Measurements from ENCODE around the gene OSBPL5. TPM values are rescaled to one million over a fixed set of nuclear protein-coding genes. Genes with fewer than 3 reads are reported as not detected.

OSBPL5 gene
- total RNA-seq, 4 donors from 2014 or later = 43.4 to 75.2 (median 56.8) TPM

DNA sequence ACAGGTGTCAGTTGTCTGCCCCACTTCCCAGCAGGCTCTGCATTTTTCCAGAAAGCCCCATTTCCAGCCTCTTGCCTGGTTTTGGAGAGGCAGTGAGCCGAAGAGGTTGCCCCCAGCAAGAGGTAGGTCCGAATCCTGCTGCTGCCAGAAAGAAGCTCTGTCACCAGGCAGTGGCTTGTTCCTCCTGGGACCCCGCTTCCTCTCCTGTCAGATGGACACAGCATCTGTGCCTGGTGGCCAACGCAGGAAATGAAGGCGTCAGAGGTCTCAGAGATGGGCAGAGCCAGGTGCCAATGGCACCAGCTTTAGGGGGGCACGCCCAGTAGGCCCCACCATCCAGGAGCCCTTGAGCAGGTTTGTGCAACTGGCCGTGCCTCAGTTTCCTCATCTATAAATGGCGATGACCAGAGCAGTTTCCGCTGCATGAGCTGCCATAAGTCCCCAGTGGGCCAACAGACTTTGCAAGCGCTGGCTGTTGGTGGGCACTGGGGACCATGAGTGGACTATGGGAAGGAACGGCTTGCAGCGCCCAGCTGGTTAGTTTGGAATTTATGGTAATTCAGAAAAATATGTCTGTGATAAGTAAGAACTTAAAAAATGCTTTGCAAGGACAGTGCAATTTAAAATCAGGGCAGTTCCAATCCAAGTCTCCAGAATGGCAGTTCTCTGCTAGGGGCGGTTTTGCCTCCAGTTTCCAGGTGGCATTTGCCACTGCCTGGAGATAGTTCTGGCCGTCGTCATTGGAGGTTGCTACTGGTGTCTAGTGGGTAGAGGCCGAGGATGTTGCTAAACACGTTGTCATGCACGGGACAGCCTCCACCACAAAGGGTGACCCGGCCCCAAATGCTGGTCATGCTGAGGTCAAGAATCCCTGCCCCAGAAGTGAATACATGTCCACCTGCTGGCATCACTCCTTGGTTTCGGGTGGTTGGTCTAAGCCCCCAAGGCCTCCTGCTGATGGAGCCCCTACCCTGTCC lies 2.3 kb upstream of the OSBPL5 start:
- Histone ChIP-seq H3K4me3 (no peak overlapping the region), H3K27me3 (no peaks in the 10 kb centered on the region), H3K4me1 (peaks cover 57% of the 10 kb centered on the region), H3K9me3 (no peaks in the 10 kb centered on the region), H3K27ac (no peak overlapping the region), H3K36me3 (no peaks in the 10 kb centered on the region)
- TF ChIP-seq EP300 (IDR thresholded peaks at IDR 0.05) = no peak
- TF ChIP-seq CTCF (IDR thresholded peaks at IDR 0.05) = no peak
- TF ChIP-seq POLR2AphosphoS5 (IDR thresholded peaks at IDR 0.05) = no peak
- no peak for TF ChIP-seq POLR2A (IDR thresholded peaks at IDR 0.05)
- DNase-seq (ENCODE audit: low spot score in 2 of 2) = no peak
- 77% methylated on average over 20 of the region's 20 CpGs for WGBS

GRCh38 chr11:3166268-3167142 lies 1.4 kb upstream of the OSBPL5 start:
- DNase-seq (ENCODE audit: low spot score in 2 of 2) = peak in 1 of 2 donors; percentile 55
- H3K4me1 ChIP-seq = peaks cover 67% of the 10 kb centered on the region

GRCh38 chr11:3165916-3166267 lies 782 bp upstream of the OSBPL5 start:
- peak overlapping the region; percentile 87 for H3K4me3 ChIP-seq
- H3K27ac ChIP-seq = no peak overlapping the region
- H3K4me1 ChIP-seq = peaks cover 73% of the 10 kb centered on the region
- peak in 1 of 2 donors; percentile 62 for DNase-seq (ENCODE audit: low spot score in 2 of 2)
- 78% methylated on average over 4 of the region's 5 CpGs for WGBS
- TF ChIP-seq EP300 (IDR thresholded peaks at IDR 0.05) (no peak), POLR2A (IDR thresholded peaks at IDR 0.05) (no peak), POLR2AphosphoS5 (IDR thresholded peaks at IDR 0.05) (no peak), CTCF (IDR thresholded peaks at IDR 0.05) (no peak)
- no peaks in the 10 kb centered on the region for H3K36me3 ChIP-seq
- H3K9me3 ChIP-seq = no peaks in the 10 kb centered on the region
- no peaks in the 10 kb centered on the region for H3K27me3 ChIP-seq

More at GRCh38 chr11:3166268-3167142, 1.4 kb upstream of the OSBPL5 start:
- H3K4me3 ChIP-seq = no peak overlapping the region
- no peak overlapping the region for H3K27ac ChIP-seq
- TF ChIP-seq CTCF (IDR thresholded peaks at IDR 0.05) = no peak
- TF ChIP-seq POLR2AphosphoS5 (IDR thresholded peaks at IDR 0.05) = no peak
- no peak for TF ChIP-seq POLR2A (IDR thresholded peaks at IDR 0.05)
- TF ChIP-seq EP300 (IDR thresholded peaks at IDR 0.05) = no peak
- WGBS = 76% methylated on average over 12 of the region's 25 CpGs
- H3K36me3 ChIP-seq = no peaks in the 10 kb centered on the region
- no peaks in the 10 kb centered on the region for H3K27me3 ChIP-seq
- no peaks in the 10 kb centered on the region for H3K9me3 ChIP-seq

DNA sequence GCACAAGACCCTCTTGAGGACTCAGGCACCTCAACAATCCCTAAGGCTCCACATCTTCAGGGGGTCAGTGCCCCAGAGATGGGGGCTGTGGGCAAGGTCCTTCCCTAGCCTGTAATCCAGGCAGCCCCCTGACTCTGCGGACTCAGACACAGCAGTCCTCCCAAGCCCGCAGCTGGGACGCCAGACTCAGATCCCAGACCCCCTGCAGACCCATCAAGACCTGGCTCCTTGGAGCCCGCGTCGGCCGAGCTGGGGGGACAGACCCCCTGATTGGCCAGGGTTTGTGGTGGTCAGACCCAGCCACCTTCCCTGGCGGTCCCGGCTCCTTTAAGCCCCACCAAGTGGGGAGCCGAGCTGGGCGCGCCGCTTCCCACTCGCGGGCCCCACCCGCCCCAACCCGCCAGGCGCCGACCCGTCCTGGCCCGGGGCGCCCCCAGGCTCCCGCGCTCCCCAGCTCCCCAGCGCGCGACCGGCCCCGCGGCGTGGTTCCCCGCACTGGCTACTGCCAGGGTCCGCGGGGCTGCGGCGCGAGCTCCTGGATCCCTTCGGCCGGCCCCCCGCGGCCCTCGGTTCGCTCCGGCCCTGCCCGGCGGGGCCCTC lies 458 bp downstream of the OSBPL5 start:
- H3K36me3 ChIP-seq = no peaks in the 10 kb centered on the region
- peak overlapping the region; percentile 87 for H3K4me3 ChIP-seq
- TF ChIP-seq POLR2A (IDR thresholded peaks at IDR 0.05) = no peak
- no peak for TF ChIP-seq EP300 (IDR thresholded peaks at IDR 0.05)
- TF ChIP-seq CTCF (IDR thresholded peaks at IDR 0.05) = no peak
- TF ChIP-seq POLR2AphosphoS5 (IDR thresholded peaks at IDR 0.05) = no peak
- WGBS = 3% methylated on average over 5 of the region's 46 CpGs
- DNase-seq (ENCODE audit: low spot score in 2 of 2) = peak; percentile 68 to 71
- H3K27ac ChIP-seq = peak overlapping the region; percentile 90
- H3K27me3 ChIP-seq = no peaks in the 10 kb centered on the region
- H3K4me1 ChIP-seq = peaks cover 80% of the 10 kb centered on the region
- no peaks in the 10 kb centered on the region for H3K9me3 ChIP-seq
